ENCODE measurements around the gene PCBP3.

DNA sequence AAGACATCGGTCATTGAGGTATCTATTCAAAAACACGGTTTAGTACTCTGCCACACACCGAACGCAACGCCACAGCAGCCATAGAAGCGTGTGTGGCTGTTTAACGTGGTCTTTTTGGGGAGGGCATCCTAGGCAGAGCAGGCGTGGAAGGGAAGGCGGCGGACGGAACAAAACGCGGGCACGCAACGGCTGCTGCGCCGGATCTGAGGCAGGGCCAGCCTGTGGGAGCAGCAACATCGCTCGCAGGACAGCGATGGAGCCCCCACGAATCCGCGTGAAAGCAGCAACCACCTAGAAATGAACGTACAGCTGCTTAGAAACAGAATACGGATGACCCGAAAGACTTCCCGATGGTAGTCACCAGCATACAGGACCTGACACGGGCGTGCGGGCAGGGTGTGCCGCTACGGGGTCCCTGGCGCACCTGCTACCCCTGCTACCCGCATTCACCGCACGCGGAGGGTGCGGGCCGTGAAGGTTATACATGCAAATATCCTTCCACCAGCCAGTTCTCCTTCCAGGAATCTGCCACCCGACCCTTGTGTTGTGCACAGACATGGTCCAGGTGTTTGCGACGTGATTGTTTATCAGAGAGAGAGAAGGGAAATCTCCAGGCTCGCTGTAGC, 223.6 kb downstream of the PCBP3 start:
- TF ChIP-seq POLR2AphosphoS5 (IDR thresholded peaks at IDR 0.05; ENCODE audit: low read depth, low read length) (no peak), TAF1 (IDR thresholded peaks at IDR 0.05; ENCODE audit: borderline replicate concordance, low read depth, low read length) (no peak)
